ENCODE data around the gene LRMDA.

DNA sequence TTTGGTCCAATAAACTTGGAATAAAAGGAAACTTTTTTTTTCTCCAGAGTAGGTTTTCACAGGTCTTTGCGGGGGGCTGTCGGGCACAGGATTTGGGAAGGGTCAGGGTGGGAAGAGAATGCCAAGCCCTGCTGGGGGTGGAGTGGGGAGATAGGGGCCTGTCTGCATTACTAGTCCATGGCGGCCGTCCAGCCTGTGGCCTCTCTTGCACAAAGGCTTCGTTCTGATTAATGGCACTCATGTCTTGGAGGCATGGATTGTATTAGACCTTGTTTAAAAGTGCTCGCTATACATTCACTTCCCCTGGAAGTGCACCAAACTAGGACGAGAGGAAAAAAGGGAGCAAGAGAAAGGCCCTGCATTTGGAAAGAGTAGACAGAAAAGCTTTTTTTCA, 37.2 kb downstream of the LRMDA start:
- TF ChIP-seq POLR2A (IDR thresholded peaks at IDR 0.05), result no peak
- no peak for TF ChIP-seq CTCF (IDR thresholded peaks at IDR 0.05)

Measured in body of pancreas (tissue), 4 donors.